AG09319 (cell line): ENCODE data around the gene HNRNPH2.
A peak's percentile ranks its signal among the peaks of the same experiment; 100 is the strongest.

Experiments
- DNase-seq: peaks from one replicate; pipeline ENCODE4 v3.0.0-alpha.2; 2010; ENCODE audit warnings: low read depth; ENCODE audit errors: extremely low read depth
- TF ChIP-seq, protein P1 (sequence below): IDR thresholded peaks from 2 replicates; pipeline ENCODE4 v1.5.1; 2011; ENCODE audit warnings: low read depth, mild to moderate bottlenecking, inconsistent platforms, low read length, moderate library complexity

Gene HNRNPH2

DNA sequence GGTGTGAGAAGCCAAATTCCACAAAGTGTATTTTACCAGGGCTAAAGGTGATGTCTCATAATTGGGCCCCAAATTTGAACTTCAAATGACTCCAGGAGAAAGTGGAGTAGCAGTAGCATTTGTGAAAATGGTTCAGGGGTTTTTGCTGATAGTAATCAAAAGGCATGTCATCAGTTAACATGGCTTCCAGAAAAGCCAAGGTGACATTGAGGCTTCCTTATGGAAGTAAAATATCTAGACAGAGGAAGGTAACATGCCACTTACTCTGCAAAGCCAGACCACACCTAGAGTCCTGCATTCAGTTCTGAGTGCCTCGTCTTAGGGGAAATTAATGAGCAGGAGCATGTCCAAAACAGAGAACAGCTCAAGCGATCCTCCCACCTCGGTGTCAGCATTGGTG, 19.4 kb upstream of the HNRNPH2 start:
- TF ChIP-seq, protein P1, sequence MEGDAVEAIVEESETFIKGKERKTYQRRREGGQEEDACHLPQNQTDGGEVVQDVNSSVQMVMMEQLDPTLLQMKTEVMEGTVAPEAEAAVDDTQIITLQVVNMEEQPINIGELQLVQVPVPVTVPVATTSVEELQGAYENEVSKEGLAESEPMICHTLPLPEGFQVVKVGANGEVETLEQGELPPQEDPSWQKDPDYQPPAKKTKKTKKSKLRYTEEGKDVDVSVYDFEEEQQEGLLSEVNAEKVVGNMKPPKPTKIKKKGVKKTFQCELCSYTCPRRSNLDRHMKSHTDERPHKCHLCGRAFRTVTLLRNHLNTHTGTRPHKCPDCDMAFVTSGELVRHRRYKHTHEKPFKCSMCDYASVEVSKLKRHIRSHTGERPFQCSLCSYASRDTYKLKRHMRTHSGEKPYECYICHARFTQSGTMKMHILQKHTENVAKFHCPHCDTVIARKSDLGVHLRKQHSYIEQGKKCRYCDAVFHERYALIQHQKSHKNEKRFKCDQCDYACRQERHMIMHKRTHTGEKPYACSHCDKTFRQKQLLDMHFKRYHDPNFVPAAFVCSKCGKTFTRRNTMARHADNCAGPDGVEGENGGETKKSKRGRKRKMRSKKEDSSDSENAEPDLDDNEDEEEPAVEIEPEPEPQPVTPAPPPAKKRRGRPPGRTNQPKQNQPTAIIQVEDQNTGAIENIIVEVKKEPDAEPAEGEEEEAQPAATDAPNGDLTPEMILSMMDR, result no peak
- DNase-seq, result no peak

DNA sequence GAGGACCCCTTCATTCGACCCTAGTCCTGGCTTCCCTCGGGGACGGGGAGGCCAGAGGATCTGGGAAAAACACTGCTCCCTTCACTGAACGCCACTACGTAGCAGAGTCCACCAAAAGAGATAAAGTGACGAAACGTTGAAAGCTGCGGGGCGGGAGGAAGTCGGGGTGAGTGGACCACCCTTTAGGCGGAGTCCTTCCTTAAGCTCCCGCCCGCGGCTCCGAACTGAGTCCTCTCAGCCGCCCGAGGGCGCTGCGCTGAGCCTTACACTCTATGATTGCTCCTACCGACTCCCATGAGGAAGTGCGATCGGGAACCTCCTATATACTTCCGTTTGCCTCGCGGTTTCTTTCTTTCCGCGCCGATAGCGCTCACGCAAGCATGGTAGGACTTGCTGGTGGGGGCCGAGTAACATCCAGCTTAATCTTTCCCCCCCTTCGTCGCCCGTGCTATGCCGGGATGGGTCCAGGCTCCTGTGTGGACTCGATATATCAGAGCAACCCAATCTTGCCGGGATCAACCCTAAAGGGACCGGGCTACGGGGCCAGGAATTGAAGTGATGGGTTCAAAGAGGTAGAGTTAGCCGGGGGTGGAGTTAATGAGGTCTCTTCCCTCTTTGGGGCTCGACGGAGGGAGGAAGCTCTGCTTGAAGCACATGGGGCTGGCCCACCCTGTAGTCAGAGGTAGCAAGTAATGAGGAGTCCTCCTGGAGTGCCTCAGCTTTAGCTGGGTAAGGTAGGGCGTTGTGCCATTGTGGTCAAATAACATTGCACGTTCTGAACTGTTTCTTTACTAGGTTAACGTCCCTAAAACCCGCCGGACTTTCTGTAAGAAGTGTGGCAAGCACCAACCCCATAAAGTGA, 17.1 kb upstream of the HNRNPH2 start, which contains the start of gene RPL36A:
Gene RPL36A (plus strand): TSS at position 348 of the 862 bp plus-strand sequence. CDS start 33 bp downstream, at position 381.
- TF ChIP-seq, protein P1, result peak; percentile 74
- peak; percentile 75 for DNase-seq

DNA sequence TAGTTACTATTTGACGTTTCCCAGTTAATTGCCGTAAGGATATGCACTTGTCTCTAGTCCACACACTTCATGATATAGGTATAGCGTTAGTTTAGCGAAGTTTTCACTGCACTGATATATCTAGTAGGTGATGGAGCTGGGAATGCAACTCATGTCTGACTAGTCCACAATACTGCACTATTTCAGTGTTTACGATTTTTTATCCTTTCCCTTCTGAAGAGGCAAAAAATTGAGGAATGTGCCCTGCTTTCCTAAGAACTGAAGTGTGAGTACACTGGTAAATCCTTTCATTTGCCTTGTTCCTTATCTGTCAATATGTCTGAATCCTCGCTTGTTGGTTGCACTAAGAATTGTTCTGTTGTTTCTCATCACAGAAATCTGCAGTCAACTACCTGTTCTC, 16.2 kb upstream of the HNRNPH2 start:
- TF ChIP-seq, protein P1, result no peak

DNA sequence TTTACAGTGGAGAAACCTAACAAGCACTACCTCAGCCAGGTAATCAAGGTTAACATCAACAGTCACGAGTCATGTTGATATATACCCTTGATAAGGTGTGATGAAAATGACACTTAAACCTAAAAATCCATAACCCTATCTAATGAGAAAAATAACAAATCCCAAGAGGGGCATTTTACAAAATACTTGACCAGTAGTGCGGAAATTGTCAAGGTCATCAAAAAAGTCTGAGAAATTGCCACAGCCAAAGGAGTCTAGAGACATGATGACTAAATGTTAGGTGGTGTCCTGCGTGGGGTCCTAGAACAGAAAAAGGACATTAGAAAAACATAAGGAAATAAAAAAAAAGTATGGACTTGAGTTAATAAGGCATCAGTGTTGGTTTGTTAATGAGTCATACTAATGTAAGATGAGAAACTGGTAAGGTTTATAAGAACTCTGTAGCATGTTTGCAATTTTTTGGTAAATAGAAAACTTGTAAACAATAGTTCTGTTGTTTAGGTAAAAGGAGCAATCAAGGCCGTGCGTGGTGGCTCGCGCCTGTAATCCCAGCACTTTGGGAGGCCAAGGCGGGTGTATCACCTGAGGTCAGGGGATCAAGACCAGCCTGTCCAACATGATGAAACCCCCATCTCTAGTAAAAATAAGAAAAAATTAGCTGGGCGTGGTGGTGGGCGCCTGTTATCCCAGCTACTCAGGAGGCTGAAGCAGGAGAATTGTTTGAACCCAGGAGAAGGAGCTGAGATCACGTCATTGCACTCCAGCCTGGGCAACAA, 14.3 kb upstream of the HNRNPH2 start:
- no peak for DNase-seq
- TF ChIP-seq, protein P1, result no peak

More for the DNA sequence above, 16.2 kb upstream of the HNRNPH2 start:
- no peak for DNase-seq

DNA sequence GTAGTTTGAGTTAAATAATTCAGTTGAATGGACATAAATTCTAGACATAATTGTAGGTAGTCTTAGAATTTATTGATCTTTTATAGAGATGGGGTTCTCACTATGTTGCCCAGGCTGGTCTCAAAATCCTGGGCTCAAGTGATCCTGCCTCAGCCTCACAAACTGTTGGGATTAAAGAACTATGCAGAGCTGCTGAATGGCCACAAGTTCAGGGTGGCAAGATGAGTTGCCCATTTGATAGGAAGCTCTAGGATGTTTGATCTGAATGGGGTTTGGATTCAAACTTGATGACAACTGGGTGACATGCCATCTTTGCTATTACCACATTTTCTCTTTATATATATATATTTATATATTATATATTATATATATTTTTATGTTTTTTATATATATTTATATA, 13.7 kb upstream of the HNRNPH2 start:
- no peak for DNase-seq
- TF ChIP-seq, protein P1, result no peak

DNA sequence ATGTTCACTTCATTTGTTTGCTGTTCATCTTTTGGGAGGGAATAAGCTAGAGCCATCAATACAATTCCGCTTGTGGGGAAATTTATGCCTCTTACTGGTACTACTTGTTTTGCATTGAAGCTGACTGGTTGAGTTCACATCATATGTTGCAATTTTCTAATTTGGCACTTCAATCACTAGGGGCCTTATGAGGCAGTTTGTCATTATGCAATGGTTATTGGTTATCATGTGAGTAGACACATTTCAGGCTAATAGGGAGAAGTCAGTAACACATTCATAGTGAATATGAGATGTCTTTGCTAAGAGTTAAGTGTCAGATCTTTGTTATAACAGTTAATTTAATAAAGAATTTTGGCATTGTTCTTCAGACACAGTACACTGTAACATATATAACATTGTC, 12.2 kb upstream of the HNRNPH2 start:
- no peak for DNase-seq
- TF ChIP-seq, protein P1, result no peak

DNA sequence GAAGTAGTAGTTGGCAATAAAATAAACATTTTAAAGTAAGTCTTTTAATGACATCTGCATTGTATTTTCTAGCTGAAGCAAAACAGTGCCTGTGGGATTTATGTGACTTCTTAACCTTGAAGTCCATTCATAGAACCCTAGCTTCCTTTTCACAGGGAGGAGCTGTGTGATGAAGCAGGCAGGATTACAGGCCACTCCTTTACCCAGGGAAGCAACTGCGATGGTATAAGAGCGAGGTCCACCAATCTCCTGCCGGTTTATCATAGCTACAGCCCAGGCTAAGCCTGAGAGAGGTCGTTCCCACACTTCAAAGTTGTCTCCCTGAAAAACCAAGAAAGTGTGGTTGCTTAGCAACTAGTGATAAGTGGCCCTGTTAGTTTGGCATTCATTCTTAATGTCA, 10.2 kb upstream of the HNRNPH2 start:
- DNase-seq, result no peak
- TF ChIP-seq, protein P1, result no peak
